Neural cell (in vitro differentiated cells): ENCODE data around the gene NR5A2.

Experiments used
- CTCF ChIP-seq: fragments of 450-650 bp; IDR thresholded peaks from 2 replicates; pipeline ENCODE4 v1.5.1; 2014; ENCODE audit warnings: antibody characterized with exemption, mild to moderate bottlenecking, moderate library complexity; ENCODE audit not compliant: poor library complexity, severe bottlenecking
- EP300 ChIP-seq: fragments of 450-650 bp; conservative IDR thresholded peaks from 2 replicates; pipeline ENCODE4 v1.6.1; 2014; ENCODE audit warnings: antibody characterized with exemption, mild to moderate bottlenecking, moderate library complexity; ENCODE audit not compliant: poor library complexity, severe bottlenecking
- EZH2 ChIP-seq: fragments of 200-600, 300-800 bp; shearing (Covaris generic), sonication (generic); IDR thresholded peaks from 2 replicates; pipeline ENCODE4 v1.6.1; 2014; ENCODE audit warnings: antibody characterized with exemption, low read length, borderline replicate concordance, mild to moderate bottlenecking; ENCODE audit not compliant: insufficient read depth, poor library complexity, severe bottlenecking
- POLR2AphosphoS5 ChIP-seq: IDR thresholded peaks from 2 replicates; pipeline ENCODE4 v1.6.1; 2012
- SMC3 ChIP-seq: fragments of 450-650 bp; conservative IDR thresholded peaks from 2 replicates; pipeline ENCODE4 v1.6.1; 2014; ENCODE audit warnings: antibody characterized with exemption, mild to moderate bottlenecking, moderate library complexity; ENCODE audit not compliant: poor library complexity
- TF ChIP-seq, protein P1 (sequence below): IDR thresholded peaks from 2 replicates; pipeline ENCODE4 v1.6.1; 2012; ENCODE audit warnings: borderline replicate concordance

DNA sequence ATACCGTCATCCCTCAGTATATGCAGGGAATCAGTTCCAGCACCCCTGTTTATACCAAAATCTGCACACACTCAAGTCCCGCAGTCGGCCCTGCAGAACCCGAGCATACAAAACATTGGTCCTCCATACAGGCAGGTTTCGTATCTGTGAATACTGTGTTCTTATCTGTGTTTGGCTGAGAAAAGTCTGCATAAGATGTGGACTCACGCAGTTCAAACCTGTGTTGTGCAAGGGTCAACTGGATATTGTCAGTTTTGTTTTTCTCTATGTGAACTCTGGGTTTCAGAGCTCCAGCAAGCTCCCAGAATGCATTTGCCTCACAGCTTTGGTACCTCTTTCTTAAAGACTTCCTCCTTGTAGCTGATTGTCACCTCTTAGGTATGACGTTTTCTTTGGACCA is 100.6 kb downstream of the NR5A2 start:
- no peak for TF ChIP-seq POLR2AphosphoS5
- TF ChIP-seq CTCF = no peak
- no peak for TF ChIP-seq EP300
- TF ChIP-seq, protein P1, sequence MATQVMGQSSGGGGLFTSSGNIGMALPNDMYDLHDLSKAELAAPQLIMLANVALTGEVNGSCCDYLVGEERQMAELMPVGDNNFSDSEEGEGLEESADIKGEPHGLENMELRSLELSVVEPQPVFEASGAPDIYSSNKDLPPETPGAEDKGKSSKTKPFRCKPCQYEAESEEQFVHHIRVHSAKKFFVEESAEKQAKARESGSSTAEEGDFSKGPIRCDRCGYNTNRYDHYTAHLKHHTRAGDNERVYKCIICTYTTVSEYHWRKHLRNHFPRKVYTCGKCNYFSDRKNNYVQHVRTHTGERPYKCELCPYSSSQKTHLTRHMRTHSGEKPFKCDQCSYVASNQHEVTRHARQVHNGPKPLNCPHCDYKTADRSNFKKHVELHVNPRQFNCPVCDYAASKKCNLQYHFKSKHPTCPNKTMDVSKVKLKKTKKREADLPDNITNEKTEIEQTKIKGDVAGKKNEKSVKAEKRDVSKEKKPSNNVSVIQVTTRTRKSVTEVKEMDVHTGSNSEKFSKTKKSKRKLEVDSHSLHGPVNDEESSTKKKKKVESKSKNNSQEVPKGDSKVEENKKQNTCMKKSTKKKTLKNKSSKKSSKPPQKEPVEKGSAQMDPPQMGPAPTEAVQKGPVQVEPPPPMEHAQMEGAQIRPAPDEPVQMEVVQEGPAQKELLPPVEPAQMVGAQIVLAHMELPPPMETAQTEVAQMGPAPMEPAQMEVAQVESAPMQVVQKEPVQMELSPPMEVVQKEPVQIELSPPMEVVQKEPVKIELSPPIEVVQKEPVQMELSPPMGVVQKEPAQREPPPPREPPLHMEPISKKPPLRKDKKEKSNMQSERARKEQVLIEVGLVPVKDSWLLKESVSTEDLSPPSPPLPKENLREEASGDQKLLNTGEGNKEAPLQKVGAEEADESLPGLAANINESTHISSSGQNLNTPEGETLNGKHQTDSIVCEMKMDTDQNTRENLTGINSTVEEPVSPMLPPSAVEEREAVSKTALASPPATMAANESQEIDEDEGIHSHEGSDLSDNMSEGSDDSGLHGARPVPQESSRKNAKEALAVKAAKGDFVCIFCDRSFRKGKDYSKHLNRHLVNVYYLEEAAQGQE = no peak
- no peak for TF ChIP-seq EZH2
- TF ChIP-seq SMC3 = no peak
